ENCODE data around the gene PSMD12. TPM values are rescaled to one million over a fixed set of nuclear protein-coding genes. Genes with fewer than 3 reads are reported as not detected.

PSMD12 gene
- total RNA-seq, 1 experiment from 2014 or later = 59.4 TPM

- Histone ChIP-seq H3K27me3 (replicated peaks) (no peaks in the 10 kb centered on the region), H3K4me1 (replicated peaks) (peaks cover 27% of the 10 kb centered on the region), H3K27ac (peak overlapping the region; percentile 14; the same call in 1 of the 2 replicates), H3K36me3 (no peaks in the 10 kb centered on the region), H3K9me3 (replicated peaks) (no peaks in the 10 kb centered on the region; the same call in 1 of the 2 replicates), H3K4me3 (peak overlapping the region; percentile 60)
- peak; percentile 87 to 91 for DNase-seq (ENCODE audit: low read depth in 1 of 2, low spot score in 2 of 2)
Measured at GRCh38 chr17:67378454-67379250, 12.3 kb upstream of the PSMD12 start.

GRCh38 chr17:67377488-67378453, 11.4 kb upstream of the PSMD12 start:
- H3K4me3 ChIP-seq = peak overlapping the region; percentile 60
- H3K27me3 ChIP-seq (replicated peaks) = no peaks in the 10 kb centered on the region
- peak overlapping the region; percentile 1 for H3K27ac ChIP-seq
- peaks cover 29% of the 10 kb centered on the region for H3K4me1 ChIP-seq (replicated peaks)
- H3K36me3 ChIP-seq = no peaks in the 10 kb centered on the region
- DNase-seq (ENCODE audit: low read depth in 1 of 2, low spot score in 2 of 2) = peak; percentile 64 to 73
- no peaks in the 10 kb centered on the region; the same call in 1 of the 2 replicates for H3K9me3 ChIP-seq (replicated peaks)

GRCh38 chr17:67376737-67377487, 10.5 kb upstream of the PSMD12 start, which contains the start of gene PITPNC1:
Gene PITPNC1, plus strand, starts transcription at chr17:67377281.
- Histone ChIP-seq H3K36me3 (no peaks in the 10 kb centered on the region), H3K4me3 (peak within 1 kb of the TSS; percentile 60), H3K4me1 (replicated peaks) (peaks cover 34% of the 10 kb centered on the region), H3K27ac (peak within 1 kb of the TSS; percentile 9), H3K27me3 (replicated peaks) (no peaks in the 10 kb centered on the region), H3K9me3 (replicated peaks) (no peaks in the 10 kb centered on the region; the same call in 1 of the 2 replicates)
- peak; percentile 90 to 92 for DNase-seq (ENCODE audit: low read depth in 1 of 2, low spot score in 2 of 2)

- Histone ChIP-seq H3K4me3 (peak overlapping the region; percentile 60), H3K27me3 (replicated peaks) (no peaks in the 10 kb centered on the region), H3K9me3 (replicated peaks) (no peaks in the 10 kb centered on the region; the same call in 1 of the 2 replicates), H3K4me1 (replicated peaks) (peaks cover 34% of the 10 kb centered on the region), H3K27ac (no peak overlapping the region), H3K36me3 (no peaks in the 10 kb centered on the region)
- no peak for DNase-seq (ENCODE audit: low read depth in 1 of 2, low spot score in 2 of 2)
Measured at GRCh38 chr17:67376415-67376736, 10.0 kb upstream of the PSMD12 start.

- no peaks in the 10 kb centered on the region; the same call in 1 of the 2 replicates for H3K9me3 ChIP-seq (replicated peaks)
- no peak for DNase-seq (ENCODE audit: low read depth in 1 of 2, low spot score in 2 of 2)
- H3K36me3 ChIP-seq = no peaks in the 10 kb centered on the region
- no peak overlapping the region for H3K27ac ChIP-seq
- no peak overlapping the region for H3K4me3 ChIP-seq
- no peaks in the 10 kb centered on the region for H3K27me3 ChIP-seq (replicated peaks)
- H3K4me1 ChIP-seq (replicated peaks) = peaks cover 34% of the 10 kb centered on the region
Measured at GRCh38 chr17:67375716-67376115, 9.3 kb upstream of the PSMD12 start.

GRCh38 chr17:67375054-67375427, 8.7 kb upstream of the PSMD12 start:
- Histone ChIP-seq H3K9me3 (replicated peaks) (no peaks in the 10 kb centered on the region; the same call in 1 of the 2 replicates), H3K27ac (no peak overlapping the region), H3K27me3 (replicated peaks) (no peaks in the 10 kb centered on the region), H3K4me1 (replicated peaks) (peaks cover 34% of the 10 kb centered on the region), H3K4me3 (no peak overlapping the region), H3K36me3 (no peaks in the 10 kb centered on the region)
- no peak for DNase-seq (ENCODE audit: low read depth in 1 of 2, low spot score in 2 of 2)

- Histone ChIP-seq H3K27me3 (replicated peaks) (no peaks in the 10 kb centered on the region), H3K27ac (no peak overlapping the region), H3K4me3 (no peak overlapping the region), H3K4me1 (replicated peaks) (peaks cover 36% of the 10 kb centered on the region), H3K9me3 (replicated peaks) (no peaks in the 10 kb centered on the region; the same call in 1 of the 2 replicates), H3K36me3 (no peaks in the 10 kb centered on the region)
- DNase-seq (ENCODE audit: low read depth in 1 of 2, low spot score in 2 of 2) = peak; percentile 69 to 94
Measured at GRCh38 chr17:67374329-67375053, 8.1 kb upstream of the PSMD12 start.

GRCh38 chr17:67372751-67373150, 6.4 kb upstream of the PSMD12 start:
- H3K27ac ChIP-seq = 0 out of 2 replicates have a peak overlapping the region, but pooled peaks have one; percentile 27
- no peak for DNase-seq (ENCODE audit: low read depth in 1 of 2, low spot score in 2 of 2)
- no peaks in the 10 kb centered on the region for H3K9me3 ChIP-seq (replicated peaks)
- H3K27me3 ChIP-seq (replicated peaks) = no peaks in the 10 kb centered on the region
- H3K4me3 ChIP-seq = no peak overlapping the region
- H3K36me3 ChIP-seq = no peaks in the 10 kb centered on the region
- peaks cover 24% of the 10 kb centered on the region for H3K4me1 ChIP-seq (replicated peaks)

- Histone ChIP-seq H3K9me3 (replicated peaks) (no peaks in the 10 kb centered on the region), H3K4me1 (replicated peaks) (peaks cover 21% of the 10 kb centered on the region), H3K36me3 (peaks cover 16% of the 10 kb centered on the region), H3K27me3 (replicated peaks) (no peaks in the 10 kb centered on the region), H3K4me3 (no peak overlapping the region), H3K27ac (no peak overlapping the region)
- peak in 1 of 2 experiments; percentile 22 for DNase-seq (ENCODE audit: low read depth in 1 of 2, low spot score in 2 of 2)
Measured at GRCh38 chr17:67369676-67370075, 3.3 kb upstream of the PSMD12 start.

GRCh38 chr17:67365738-67366192, 612 bp downstream of the PSMD12 start:
- peak; percentile 39 to 52 for DNase-seq (ENCODE audit: low read depth in 1 of 2, low spot score in 2 of 2)
- Histone ChIP-seq H3K4me1 (replicated peaks) (peaks cover 19% of the 10 kb centered on the region), H3K4me3 (peak overlapping the region; percentile 90), H3K27me3 (replicated peaks) (no peaks in the 10 kb centered on the region), H3K9me3 (replicated peaks) (no peaks in the 10 kb centered on the region), H3K27ac (peak overlapping the region; percentile 93), H3K36me3 (peaks cover 49% of the 10 kb centered on the region)

GRCh38 chr17:67364847-67365737, 1.3 kb downstream of the PSMD12 start:
- peak overlapping the region; percentile 90 for H3K4me3 ChIP-seq
- no peaks in the 10 kb centered on the region for H3K27me3 ChIP-seq (replicated peaks)
- peak in 1 of 2 experiments; percentile 35 for DNase-seq (ENCODE audit: low read depth in 1 of 2, low spot score in 2 of 2)
- H3K36me3 ChIP-seq = peaks cover 56% of the 10 kb centered on the region
- no peaks in the 10 kb centered on the region for H3K9me3 ChIP-seq (replicated peaks)
- H3K27ac ChIP-seq = peak overlapping the region; percentile 93
- H3K4me1 ChIP-seq (replicated peaks) = peaks cover 19% of the 10 kb centered on the region

- Histone ChIP-seq H3K9me3 (replicated peaks) (no peaks in the 10 kb centered on the region), H3K27ac (no peak overlapping the region), H3K36me3 (peaks cover 75% of the 10 kb centered on the region), H3K4me3 (no peak overlapping the region), H3K27me3 (replicated peaks) (no peaks in the 10 kb centered on the region), H3K4me1 (replicated peaks) (peaks cover 13% of the 10 kb centered on the region)
- peak in 1 of 2 experiments; percentile 26 for DNase-seq (ENCODE audit: low read depth in 1 of 2, low spot score in 2 of 2)
Measured at GRCh38 chr17:67362173-67362572, 4.2 kb downstream of the PSMD12 start.

Measured in SJSA1 (cell line).